HEK293 (cell line): ENCODE data around the gene TTN.

Experiments used
- CTCF ChIA-PET: fragments of 350-600 bp; formaldehyde crosslinking; extraction: SDS; loops from one replicate; lab custom pipeline; 2021; ENCODE audit warnings: antibody characterized with exemption; lab: Yijun Ruan, JAX
- POLR2A ChIA-PET: fragments of 300-600 bp; formaldehyde crosslinking; extraction: SDS; loops from one replicate; lab custom pipeline; 2020; ENCODE audit warnings: antibody characterized with exemption, inconsistent platforms; lab: Yijun Ruan, JAX
- H3K27ac ChIP-seq: fragments of 200-500 bp; sonication (Bioruptor generic); 2 replicates; pipeline ENCODE4 v1.5.1; 2014; ENCODE audit warnings: low read depth, low read length, control low read depth, inconsistent platforms; ENCODE audit errors: extremely low read depth
- H3K36me3 ChIP-seq, 2 experiments: fragments of 200-500 bp in 1 of 2; sonication (Bioruptor generic) in 1 of 2; 1 replicate in 1 of 2; 2 replicates in 1 of 2; pipeline ENCODE4 v1.5.1; 2014 to 2017; ENCODE audit warnings: inconsistent platforms in 2 of 2, low read length in 2 of 2; ENCODE audit not compliant: control insufficient read depth in 2 of 2, insufficient read depth in 1 of 2
- H3K4me1 ChIP-seq: fragments of 200-500 bp; sonication (Bioruptor generic); 2 replicates; pipeline ENCODE4 v1.5.1; 2014; ENCODE audit warnings: mild to moderate bottlenecking, low read length, inconsistent platforms; ENCODE audit not compliant: control insufficient read depth, insufficient read depth
- H3K4me3 ChIP-seq: 2 replicates; pipeline ENCODE4 v1.5.1; 2011; ENCODE audit warnings: low read depth, mild to moderate bottlenecking, control low read depth, low read length, moderate library complexity
- H3K9me3 ChIP-seq: fragments of 200-500 bp; sonication (Bioruptor generic); 2 replicates; pipeline ENCODE4 v1.5.1; 2014; ENCODE audit warnings: low read depth, low read length, inconsistent platforms; ENCODE audit not compliant: control insufficient read depth, insufficient read depth
- GLI2 ChIP-seq: fragments of 450-650 bp; formaldehyde crosslinking; IDR thresholded peaks from 2 replicates; pipeline ENCODE4; 2017; ENCODE audit warnings: missing biosample characterization, missing genetic modification characterization, low read depth, borderline replicate concordance
- GLIS1 ChIP-seq: fragments of 450-650 bp; formaldehyde crosslinking; IDR thresholded peaks from 2 replicates; pipeline ENCODE4 v1.5.1; 2016; ENCODE audit warnings: missing biosample characterization, missing genetic modification characterization
- GLIS2 ChIP-seq: fragments of 450-650 bp; formaldehyde crosslinking; IDR thresholded peaks from 2 replicates; pipeline ENCODE4 v1.5.1; 2016; ENCODE audit warnings: missing biosample characterization, missing genetic modification characterization
- HOXC10 ChIP-seq: sonication (generic); formaldehyde crosslinking; IDR thresholded peaks from 2 replicates; pipeline ENCODE4 v1.8.1; 2023; ENCODE audit warnings: mild to moderate bottlenecking, missing genetic modification reagents
- KLF1 ChIP-seq: fragments of 450-650 bp; formaldehyde crosslinking; IDR thresholded peaks from 2 replicates; pipeline ENCODE4 v1.5.1; 2016; ENCODE audit warnings: missing biosample characterization, missing genetic modification characterization
- KLF10 ChIP-seq: fragments of 450-650 bp; IDR thresholded peaks from 2 replicates; pipeline ENCODE4 v1.5.1; 2018; ENCODE audit warnings: missing biosample characterization, mild to moderate bottlenecking, missing genetic modification characterization
- KLF7 ChIP-seq: fragments of 450-650 bp; formaldehyde crosslinking; IDR thresholded peaks from 2 replicates; pipeline ENCODE4 v1.5.1; 2016; ENCODE audit warnings: missing biosample characterization, missing genetic modification characterization, borderline replicate concordance
- TSHZ1 ChIP-seq: fragments of 450-650 bp; formaldehyde crosslinking; IDR thresholded peaks from 2 replicates; pipeline ENCODE4 v1.5.1; 2016; ENCODE audit warnings: missing biosample characterization, missing genetic modification characterization, borderline replicate concordance
- ZBTB48 ChIP-seq: fragments of 450-650 bp; formaldehyde crosslinking; IDR thresholded peaks from 2 replicates; pipeline ENCODE4 v1.5.1; 2016; ENCODE audit warnings: missing biosample characterization, missing genetic modification characterization
- ZBTB8A ChIP-seq: fragments of 450-650 bp; formaldehyde crosslinking; IDR thresholded peaks from 2 replicates; pipeline ENCODE4 v1.5.1; 2016; ENCODE audit warnings: missing biosample characterization, missing genetic modification characterization
- ZFP41 ChIP-seq: fragments of 450-650 bp; formaldehyde crosslinking; IDR thresholded peaks from 2 replicates; pipeline ENCODE4 v1.5.1; 2016; ENCODE audit warnings: missing biosample characterization, missing genetic modification characterization, borderline replicate concordance
- ZNF114 ChIP-seq: fragments of 450-650 bp; formaldehyde crosslinking; IDR thresholded peaks from 2 replicates; pipeline ENCODE4 v1.5.0; 2017; ENCODE audit warnings: missing biosample characterization, missing genetic modification characterization
- ZNF16 ChIP-seq: fragments of 450-650 bp; formaldehyde crosslinking; IDR thresholded peaks from 2 replicates; pipeline ENCODE4 v1.5.1; 2016; ENCODE audit warnings: low read depth, missing biosample characterization, missing genetic modification characterization
- ZNF174 ChIP-seq: fragments of 450-650 bp; formaldehyde crosslinking; IDR thresholded peaks from 2 replicates; pipeline ENCODE4 v1.5.0; 2017; ENCODE audit warnings: missing biosample characterization, mild to moderate bottlenecking, missing genetic modification characterization
- ZNF184 ChIP-seq: fragments of 450-650 bp; IDR thresholded peaks from 2 replicates; pipeline ENCODE4 v1.5.1; 2018; ENCODE audit warnings: missing biosample characterization, mild to moderate bottlenecking, missing genetic modification characterization
- ZNF302 ChIP-seq: fragments of 450-650 bp; formaldehyde crosslinking; IDR thresholded peaks from 2 replicates; pipeline ENCODE4 v1.5.1; 2016; ENCODE audit warnings: missing biosample characterization, missing genetic modification characterization, low read depth
- ZNF335 ChIP-seq: fragments of 450-650 bp; formaldehyde crosslinking; conservative IDR thresholded peaks from 2 replicates; pipeline ENCODE4 v1.5.1; 2016; ENCODE audit warnings: missing biosample characterization, missing genetic modification characterization
- ZNF350 ChIP-seq: fragments of 450-650 bp; formaldehyde crosslinking; IDR thresholded peaks from 2 replicates; pipeline ENCODE4 v1.5.0; 2017; ENCODE audit warnings: missing biosample characterization, mild to moderate bottlenecking, missing genetic modification characterization
- ZNF366 ChIP-seq: fragments of 450-650 bp; formaldehyde crosslinking; conservative IDR thresholded peaks from 2 replicates; pipeline ENCODE4 v1.5.1; 2016; ENCODE audit warnings: missing biosample characterization, missing genetic modification characterization
- ZNF416 ChIP-seq: fragments of 450-650 bp; formaldehyde crosslinking; IDR thresholded peaks from 2 replicates; pipeline ENCODE4 v1.5.1; 2016; ENCODE audit warnings: missing biosample characterization, missing genetic modification characterization
- ZNF600 ChIP-seq: fragments of 450-650 bp; formaldehyde crosslinking; IDR thresholded peaks from 2 replicates; pipeline ENCODE4 v1.5.1; 2016; ENCODE audit warnings: missing biosample characterization, missing genetic modification characterization
- ZNF623 ChIP-seq: fragments of 450-650 bp; formaldehyde crosslinking; IDR thresholded peaks from 2 replicates; pipeline ENCODE4 v1.5.1; 2016; ENCODE audit warnings: missing biosample characterization, missing genetic modification characterization
- TF ChIP-seq, protein P1 (sequence below): fragments of 450-650 bp; IDR thresholded peaks from 2 replicates; pipeline ENCODE4 v1.5.1; 2018; ENCODE audit warnings: missing biosample characterization, mild to moderate bottlenecking, missing genetic modification characterization
- TF ChIP-seq, protein P2 (sequence below): fragments of 450-650 bp; formaldehyde crosslinking; IDR thresholded peaks from 2 replicates; pipeline ENCODE4 v1.5.1; 2017; ENCODE audit warnings: missing biosample characterization, missing genetic modification characterization

Gene TTN

GRCh38 chr2:178536037-178536436, 271.2 kb downstream of the TTN start (continued):
- TF ChIP-seq TSHZ1 (tag by site-specific recombination): no peak
- no peak for TF ChIP-seq ZFP41 (tag by site-specific recombination)
- no peak for TF ChIP-seq ZNF600 (tag by site-specific recombination)

- no peak overlapping the region for H3K4me3 ChIP-seq
- POLR2A ChIA-PET: no interaction called here
- no peak overlapping the region for H3K27ac ChIP-seq
- H3K4me1 ChIP-seq: no peaks in the 10 kb centered on the region
- H3K36me3 ChIP-seq: peaks cover 0 to 58% of the 10 kb centered on the region in 2 experiments; a peak in 1 of 3 replicates
- TF ChIP-seq ZNF350 (tag by site-specific recombination): no peak
- H3K9me3 ChIP-seq: no peaks in the 10 kb centered on the region
- CTCF ChIA-PET: no interaction called here
Measured at GRCh38 chr2:178531168-178531567, 276.1 kb downstream of the TTN start.

GRCh38 chr2:178530625-178531142, 276.5 kb downstream of the TTN start:
- ChIA-PET CTCF (no interaction called here), POLR2A (no interaction called here)
- peaks cover 0 to 53% of the 10 kb centered on the region in 2 experiments; a peak in 1 of 3 replicates for H3K36me3 ChIP-seq
- no peak overlapping the region for H3K27ac ChIP-seq
- H3K4me1 ChIP-seq: no peaks in the 10 kb centered on the region
- no peak for TF ChIP-seq ZNF623 (tag by site-specific recombination)
- TF ChIP-seq GLIS2 (tag by site-specific recombination): no peak
- TF ChIP-seq ZNF16 (tag by site-specific recombination): no peak
- no peak for TF ChIP-seq ZNF366 (tag by site-specific recombination)
- no peak for TF ChIP-seq KLF10
- no peak for TF ChIP-seq ZNF335 (tag by site-specific recombination)
- TF ChIP-seq, protein P1, sequence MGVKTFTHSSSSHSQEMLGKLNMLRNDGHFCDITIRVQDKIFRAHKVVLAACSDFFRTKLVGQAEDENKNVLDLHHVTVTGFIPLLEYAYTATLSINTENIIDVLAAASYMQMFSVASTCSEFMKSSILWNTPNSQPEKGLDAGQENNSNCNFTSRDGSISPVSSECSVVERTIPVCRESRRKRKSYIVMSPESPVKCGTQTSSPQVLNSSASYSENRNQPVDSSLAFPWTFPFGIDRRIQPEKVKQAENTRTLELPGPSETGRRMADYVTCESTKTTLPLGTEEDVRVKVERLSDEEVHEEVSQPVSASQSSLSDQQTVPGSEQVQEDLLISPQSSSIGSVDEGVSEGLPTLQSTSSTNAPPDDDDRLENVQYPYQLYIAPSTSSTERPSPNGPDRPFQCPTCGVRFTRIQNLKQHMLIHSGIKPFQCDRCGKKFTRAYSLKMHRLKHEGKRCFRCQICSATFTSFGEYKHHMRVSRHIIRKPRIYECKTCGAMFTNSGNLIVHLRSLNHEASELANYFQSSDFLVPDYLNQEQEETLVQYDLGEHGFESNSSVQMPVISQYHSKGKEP (tag by site-specific recombination): no peak
- no peak for TF ChIP-seq ZNF174 (tag by site-specific recombination)
- no peak for TF ChIP-seq GLI2
- no peak for TF ChIP-seq GLIS1 (tag by site-specific recombination)
- TF ChIP-seq ZBTB48 (tag by site-specific recombination): no peak
- no peak for TF ChIP-seq ZNF114
- no peak for TF ChIP-seq ZBTB8A (tag by site-specific recombination)
- H3K9me3 ChIP-seq: no peaks in the 10 kb centered on the region
- H3K4me3 ChIP-seq: no peak overlapping the region

DNA sequence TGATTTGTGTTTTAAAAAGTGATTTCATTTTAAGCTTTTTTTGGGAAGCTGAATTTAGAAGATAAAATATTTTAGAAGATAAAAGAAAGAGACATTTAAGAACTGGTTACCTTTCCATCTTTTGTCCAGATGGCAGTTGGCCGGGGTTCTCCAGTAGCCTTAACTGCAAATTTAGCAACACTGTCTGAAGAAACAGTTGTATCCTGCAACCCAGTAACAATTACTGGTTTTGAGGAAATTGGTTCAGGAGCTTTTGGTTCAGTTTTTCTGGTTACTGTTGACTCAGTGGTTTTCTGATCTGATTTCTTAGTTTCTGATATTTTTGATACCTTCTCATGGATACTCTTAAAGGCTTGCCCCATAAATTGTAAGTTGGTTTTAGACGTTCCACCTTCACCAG, 277.1 kb downstream of the TTN start:
- Histone ChIP-seq H3K9me3 (no peaks in the 10 kb centered on the region), H3K27ac (no peak overlapping the region), H3K4me3 (no peak overlapping the region), H3K36me3 (peaks cover 0 to 47% of the 10 kb centered on the region in 2 experiments; a peak in 1 of 3 replicates), H3K4me1 (no peaks in the 10 kb centered on the region)
- ChIA-PET POLR2A (no interaction called here), CTCF (no interaction called here)
- TF ChIP-seq ZNF302 (tag by site-specific recombination) (no peak), HOXC10 (no peak), GLIS2 (tag by site-specific recombination) (no peak), KLF7 (tag by site-specific recombination) (no peak), ZNF416 (tag by site-specific recombination) (no peak), KLF1 (tag by site-specific recombination) (no peak), ZNF184 (tag by site-specific recombination) (no peak)
- TF ChIP-seq, protein P2, sequence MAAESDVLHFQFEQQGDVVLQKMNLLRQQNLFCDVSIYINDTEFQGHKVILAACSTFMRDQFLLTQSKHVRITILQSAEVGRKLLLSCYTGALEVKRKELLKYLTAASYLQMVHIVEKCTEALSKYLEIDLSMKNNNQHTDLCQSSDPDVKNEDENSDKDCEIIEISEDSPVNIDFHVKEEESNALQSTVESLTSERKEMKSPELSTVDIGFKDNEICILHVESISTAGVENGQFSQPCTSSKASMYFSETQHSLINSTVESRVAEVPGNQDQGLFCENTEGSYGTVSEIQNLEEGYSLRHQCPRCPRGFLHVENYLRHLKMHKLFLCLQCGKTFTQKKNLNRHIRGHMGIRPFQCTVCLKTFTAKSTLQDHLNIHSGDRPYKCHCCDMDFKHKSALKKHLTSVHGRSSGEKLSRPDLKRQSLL (tag by site-specific recombination): no peak
